Smooth muscle cell (in vitro differentiated cells): ENCODE results near the gene NAA50. TPM values are rescaled to one million over a fixed set of nuclear protein-coding genes. Genes with fewer than 3 reads are reported as not detected.

ENCODE experiments used
- DNase-seq: peaks from one replicate; lab custom pipeline; 2025; ENCODE audit not compliant: unreplicated experiment; lab: John Stamatoyannopoulos, UW
- H2AFZ ChIP-seq: fragments of 200-600 bp; sonication (generic); 2 replicates; pipeline ENCODE4 v1.6.0; 2016; ENCODE audit warnings: antibody characterized with exemption, low read depth, mild to moderate bottlenecking
- H3F3A ChIP-seq: fragments of 200-600 bp; sonication (generic); 2 replicates; pipeline ENCODE4 v1.6.0; 2017; ENCODE audit warnings: antibody characterized with exemption, low read depth
- H3K27ac ChIP-seq: fragments of 200-600 bp; sonication (generic); 2 replicates; pipeline ENCODE4 v1.5.1; 2016; ENCODE audit warnings: low read depth, mild to moderate bottlenecking
- H3K27me3 ChIP-seq: fragments of 200-600 bp; sonication (generic); 2 replicates; pipeline ENCODE4 v1.6.1; 2016; ENCODE audit warnings: low read depth, mild to moderate bottlenecking
- H3K36me3 ChIP-seq: fragments of 200-600 bp; sonication (generic); 2 replicates; pipeline ENCODE4 v1.5.1; 2016; ENCODE audit warnings: low read depth
- H3K4me1 ChIP-seq: fragments of 200-600 bp; sonication (generic); 2 replicates; pipeline ENCODE4 v1.5.1; 2016; ENCODE audit warnings: low read depth
- H3K4me2 ChIP-seq: fragments of 200-600 bp; sonication (generic); 2 replicates; pipeline ENCODE4 v1.6.0; 2016; ENCODE audit warnings: mild to moderate bottlenecking
- H3K4me3 ChIP-seq: fragments of 200-600 bp; sonication (generic); 2 replicates; pipeline ENCODE4 v1.5.1; 2016; ENCODE audit warnings: mild to moderate bottlenecking
- H3K79me2 ChIP-seq: fragments of 200-600 bp; sonication (generic); 2 replicates; pipeline ENCODE4 v1.6.0; 2016; ENCODE audit warnings: low read depth, mild to moderate bottlenecking
- H3K9ac ChIP-seq: fragments of 200-600 bp; sonication (generic); 2 replicates; pipeline ENCODE4 v1.6.0; 2016; ENCODE audit warnings: low read depth
- H3K9me3 ChIP-seq: fragments of 200-600 bp; sonication (generic); replicated peaks from 2 replicates; pipeline ENCODE4 v1.5.1; 2016; ENCODE audit warnings: low read depth
- H4K20me1 ChIP-seq: fragments of 200-600 bp; sonication (generic); 2 replicates; pipeline ENCODE4 v1.6.0; 2016; ENCODE audit warnings: low read depth
- CTCF ChIP-seq: fragments of 200-600 bp; sonication (generic); IDR thresholded peaks from 2 replicates; pipeline ENCODE4 v1.5.1; 2017; ENCODE audit warnings: borderline replicate concordance, mild to moderate bottlenecking, antibody characterized with exemption; ENCODE audit not compliant: insufficient read depth, poor library complexity, severe bottlenecking
- WGBS: methylation state at CpG from one replicate; pipeline ENCODE4 v1.1.7; 2016; ENCODE audit warnings: low lambda C conversion rate; 5-methylcytosine and 5-hydroxymethylcytosine counted together
- polyA plus RNA-seq: library from polyadenylated mRNA; unstranded; fragments of >200 nt; fragmentation: Nextera tagmentation; extraction: Ambion mirVana; gene quantifications from 2 replicates; pipeline ENCODE4 v1.2.1, GENCODE V29; 2016
- total RNA-seq: library from RNA; depleted of rRNA; stranded (reverse); fragments of >200 nt; gene quantifications from 2 replicates; pipeline ENCODE4 v1.2.3, GENCODE V29; 2014

The NAA50 gene
- total and polyA plus RNA-seq, 2 experiments from 2014 or later, result 50.3 to 97.8 TPM

GRCh38 chr3:113728661-113729060 is 17.4 kb downstream of the NAA50 start:
- no peaks in the 10 kb centered on the region for H3K36me3 ChIP-seq
- H3K4me3 ChIP-seq, result no peak overlapping the region
- H4K20me1 ChIP-seq, result peaks cover 85% of the 10 kb centered on the region
- no peak for TF ChIP-seq CTCF
- no peak for DNase-seq
- H3K27me3 ChIP-seq, result no peaks in the 10 kb centered on the region
- H3K9ac ChIP-seq, result no peak overlapping the region
- H3F3A ChIP-seq, result no peaks in the 10 kb centered on the region
- peaks cover 96% of the 10 kb centered on the region for H3K79me2 ChIP-seq
- WGBS, result 100% methylated on average over 2 of the region's 2 CpGs
- no peak overlapping the region for H3K4me2 ChIP-seq
- H3K9me3 ChIP-seq, result no peaks in the 10 kb centered on the region
- no peak overlapping the region for H3K27ac ChIP-seq
- no peak overlapping the region for H2AFZ ChIP-seq
- no peaks in the 10 kb centered on the region for H3K4me1 ChIP-seq

- H3F3A ChIP-seq, result peaks cover 3% of the 10 kb centered on the region
- H3K27ac ChIP-seq, result no peak overlapping the region
- H3K36me3 ChIP-seq, result peaks cover 14% of the 10 kb centered on the region
- no peak overlapping the region for H3K4me2 ChIP-seq
- TF ChIP-seq CTCF, result no peak
- DNase-seq, result no peak
- H3K79me2 ChIP-seq, result peaks cover 31% of the 10 kb centered on the region
- no peak overlapping the region for H2AFZ ChIP-seq
- no peaks in the 10 kb centered on the region for H3K9me3 ChIP-seq
- H3K4me3 ChIP-seq, result no peak overlapping the region
- peaks cover 41% of the 10 kb centered on the region for H4K20me1 ChIP-seq
- no peak overlapping the region for H3K9ac ChIP-seq
- WGBS, result 98% methylated on average over 3 of the region's 3 CpGs
- no peaks in the 10 kb centered on the region for H3K4me1 ChIP-seq
- H3K27me3 ChIP-seq, result no peaks in the 10 kb centered on the region
Observed at GRCh38 chr3:113721636-113722035, 24.4 kb downstream of the NAA50 start.

DNA sequence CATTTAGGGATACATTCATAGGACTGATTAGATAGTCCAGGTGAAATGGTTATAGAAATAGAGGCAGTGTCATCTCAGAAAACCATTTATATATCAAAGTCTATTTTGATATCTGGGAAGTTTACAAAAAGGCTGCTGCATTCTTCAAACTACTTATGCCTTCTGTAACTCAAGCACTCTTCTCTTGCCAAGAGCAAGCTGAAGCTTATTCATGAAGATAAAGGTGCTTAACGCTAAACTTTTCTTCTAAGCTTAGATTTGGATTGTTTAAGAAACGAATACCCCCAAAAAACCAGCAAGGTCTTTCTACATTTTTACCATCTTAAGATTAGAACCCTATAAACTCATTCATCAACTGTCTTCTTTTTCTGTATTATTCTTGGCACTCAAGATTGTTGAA is 26.3 kb downstream of the NAA50 start:
- H3K9me3 ChIP-seq, result no peaks in the 10 kb centered on the region
- WGBS, result 94% methylated on average over 2 of the region's 2 CpGs
- H3K27me3 ChIP-seq, result no peaks in the 10 kb centered on the region
- peaks cover 14% of the 10 kb centered on the region for H3K79me2 ChIP-seq
- peaks cover 14% of the 10 kb centered on the region for H3K36me3 ChIP-seq
- H3K4me2 ChIP-seq, result no peak overlapping the region
- peaks cover 30% of the 10 kb centered on the region for H4K20me1 ChIP-seq
- DNase-seq, result no peak
- H3K27ac ChIP-seq, result no peak overlapping the region
- no peak for TF ChIP-seq CTCF
- H3K4me1 ChIP-seq, result no peaks in the 10 kb centered on the region
- no peak overlapping the region for H3K4me3 ChIP-seq
- H3F3A ChIP-seq, result peaks cover 3% of the 10 kb centered on the region
- H3K9ac ChIP-seq, result no peak overlapping the region
- H2AFZ ChIP-seq, result no peak overlapping the region

DNA sequence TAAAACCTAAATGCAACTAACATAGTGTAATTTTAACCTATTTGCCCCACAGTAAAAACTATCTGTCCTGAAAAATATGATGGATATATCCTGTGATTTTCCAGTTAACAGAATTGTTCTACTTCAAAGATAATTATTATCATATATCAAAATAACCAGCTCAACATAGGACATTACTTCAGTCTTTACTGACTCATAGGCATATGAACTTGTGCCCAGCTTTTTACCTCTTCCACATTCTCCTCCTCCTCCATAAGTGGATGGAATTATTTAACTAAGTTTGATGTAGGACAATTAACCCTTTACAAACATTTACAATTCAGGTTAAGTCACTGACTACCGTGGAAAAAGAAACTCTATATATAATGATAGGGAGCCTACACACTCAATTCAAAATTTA is 26.8 kb downstream of the NAA50 start:
- H3K4me1 ChIP-seq, result no peaks in the 10 kb centered on the region
- DNase-seq, result no peak
- 95% methylated on average over 1 of the region's 1 CpG for WGBS

More for the DNA sequence above, 26.8 kb downstream of the NAA50 start:
- Histone ChIP-seq H2AFZ (no peak overlapping the region), H3K79me2 (peaks cover 9% of the 10 kb centered on the region), H3K9me3 (no peaks in the 10 kb centered on the region), H3K9ac (no peak overlapping the region), H3K4me3 (no peak overlapping the region), H4K20me1 (peaks cover 25% of the 10 kb centered on the region), H3K27ac (no peak overlapping the region), H3K36me3 (peaks cover 14% of the 10 kb centered on the region), H3K27me3 (no peaks in the 10 kb centered on the region), H3F3A (peaks cover 3% of the 10 kb centered on the region), H3K4me2 (no peak overlapping the region)
- TF ChIP-seq CTCF, result no peak
